ENCODE measurements around the gene KDM1A. TPM values are rescaled to one million over a fixed set of nuclear protein-coding genes. Genes with fewer than 3 reads are reported as not detected.

KDM1A gene
- total and polyA plus RNA-seq, 9 of the 15 experiments (the other 6 are each of a cell fraction or from before 2014, with no cell fraction given), result 59.2 to 181 (median 168) TPM

- TF ChIP-seq MCM3 (IDR thresholded peaks at IDR 0.05) (no peak), HCFC1 (IDR thresholded peaks at IDR 0.05; ENCODE audit: low read depth, low read length) (no peak), CTCF (IDR thresholded peaks at IDR 0.05 in 2 of 3, conservative IDR thresholded peaks at IDR 0.05 in 1 of 3; ENCODE audit: insufficient read depth in 2 of 3, low read depth in 1 of 3, low read length in 3 of 3) (no peak), KLF6 (CRISPR knock-in tag; IDR thresholded peaks at IDR 0.05; ENCODE audit: borderline replicate concordance) (no peak), GTF2E2 (tag; IDR thresholded peaks at IDR 0.05) (0 out of 2 replicates have a peak, but pooled peaks have one; percentile 54), BACH1 (tag; IDR thresholded peaks at IDR 0.05) (no peak), RBM17 (IDR thresholded peaks at IDR 0.05; ENCODE audit: borderline replicate concordance, low read depth, low read length) (no peak), ZNF134 (CRISPR knock-in tag; conservative IDR thresholded peaks at IDR 0.05) (no peak), POLR2G (IDR thresholded peaks at IDR 0.05; ENCODE audit: low read depth, low read length) (no peak), FOXP1 (CRISPR knock-in tag; IDR thresholded peaks at IDR 0.05) (0 out of 2 replicates have a peak, but pooled peaks have one; percentile 17), ZNF12 (CRISPR knock-in tag; IDR thresholded peaks at IDR 0.05) (no peak), ARID3A (IDR thresholded peaks at IDR 0.05; ENCODE audit: borderline replicate concordance, low read depth, low read length) (no peak), TGIF2 (CRISPR knock-in tag; IDR thresholded peaks at IDR 0.05) (no peak), ZFP91 (CRISPR knock-in tag; IDR thresholded peaks at IDR 0.05) (no peak), CHAMP1 (IDR thresholded peaks at IDR 0.05) (no peak), UBTF (IDR thresholded peaks at IDR 0.05; ENCODE audit: borderline replicate concordance in 1 of 2, low read depth in 2 of 2, low read length in 2 of 2) (no peak), GMEB1 (CRISPR knock-in tag; IDR thresholded peaks at IDR 0.05) (no peak)
Observed at GRCh38 chr1:22976127-22976460, 43.2 kb upstream of the KDM1A start (continued).

Measured in K562 (cell line).